ENCODE data around the gene F2RL2. TPM values are rescaled to one million over a fixed set of nuclear protein-coding genes. Genes with fewer than 3 reads are reported as not detected.

F2RL2 gene
- total RNA-seq, 1 experiment from 2014 or later = not detected

DNA sequence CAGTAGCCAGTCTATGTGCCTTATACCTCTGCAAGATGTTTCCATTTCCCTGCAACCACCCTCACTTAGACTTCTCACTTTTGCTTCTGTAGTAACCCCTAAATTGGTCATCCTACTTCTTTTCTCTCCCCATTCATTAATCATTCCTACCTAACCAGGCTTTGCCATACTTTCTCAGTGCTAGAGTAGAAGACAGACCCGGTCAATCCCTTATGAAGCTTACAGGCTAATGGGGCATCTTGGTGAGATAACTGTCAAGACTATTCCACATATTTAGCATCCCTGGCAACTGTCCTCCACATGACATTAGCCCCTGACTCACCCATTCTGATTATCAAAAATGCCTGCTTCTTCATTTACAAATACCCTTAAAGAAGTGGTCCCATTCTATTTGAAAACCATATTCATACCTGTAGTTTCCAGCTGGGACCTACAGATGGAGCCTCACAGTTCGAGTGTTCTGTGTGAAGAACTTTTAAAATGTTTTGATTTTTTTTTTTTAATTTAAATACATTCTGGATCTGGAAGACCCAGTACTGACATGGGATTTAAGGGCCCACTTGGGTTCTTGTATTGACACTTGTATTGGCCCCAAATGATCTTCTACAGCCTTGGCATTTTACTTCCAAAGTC is 21.0 kb downstream of the F2RL2 start:
- no peaks in the 10 kb centered on the region for H3K27me3 Mint-ChIP-seq (ENCODE audit: low read depth)
- peaks cover 0 to 7% (median 5%) of the 10 kb centered on the region in 3 experiments; a peak in 3 of 7 replicates for H3K36me3 Mint-ChIP-seq (ENCODE audit: insufficient read depth in 1 of 3, low read depth in 3 of 3)
- H3K4me3 Mint-ChIP-seq = no peak overlapping the region
- no peak overlapping the region for H3K27ac Mint-ChIP-seq
- H2BK5ac ChIP-seq (ENCODE audit: insufficient read length, low read length) = no peak overlapping the region
- no peaks in the 10 kb centered on the region for H3K79me2 ChIP-seq (ENCODE audit: insufficient read depth, low read length)
- no peak overlapping the region for H4K5ac ChIP-seq (ENCODE audit: insufficient read length, low read depth, low read length)
- no peak overlapping the region for H3K4ac ChIP-seq (ENCODE audit: low read depth, low read length)
- no peak overlapping the region for H3K14ac ChIP-seq (ENCODE audit: insufficient read depth, low read length)
- no peaks in the 10 kb centered on the region for H3K9me3 Mint-ChIP-seq
- no peaks in the 10 kb centered on the region for H4K20me1 ChIP-seq (ENCODE audit: control insufficient read depth, insufficient read depth, insufficient read length)
- no peaks in the 10 kb centered on the region for H3K23me2 ChIP-seq (ENCODE audit: insufficient read length, low read depth, low read length, poor library complexity, severe bottlenecking)
- H2AK5ac ChIP-seq (ENCODE audit: insufficient read length, low read length) = no peak overlapping the region
- H3K9me3 ChIP-seq (ENCODE audit: control insufficient read depth, low read depth, low read length) = no peaks in the 10 kb centered on the region
- H3K79me1 ChIP-seq (ENCODE audit: insufficient read depth, low read depth, low read length, poor library complexity, severe bottlenecking) = no peaks in the 10 kb centered on the region
- DNase-seq = no peak
- H4K8ac ChIP-seq (replicated peaks; ENCODE audit: insufficient read length, low read depth, low read length) = no peak overlapping the region
- no peaks in the 10 kb centered on the region for H3K27me3 ChIP-seq (ENCODE audit: insufficient read depth, low read length)
- H3K27ac ChIP-seq (ENCODE audit: insufficient read length, low read depth, low read length) = no peak overlapping the region
- 0 out of 2 replicates have a peak, but pooled peaks cover 2% of the 10 kb centered on the region for H3K4me1 ChIP-seq (ENCODE audit: insufficient read depth, low read length)
- H3K56ac ChIP-seq (ENCODE audit: insufficient read length, low read depth, low read length) = no peak overlapping the region
- H3K18ac ChIP-seq (ENCODE audit: insufficient read length, low read depth, low read length) = no peak overlapping the region
- no peak overlapping the region for H3K9ac ChIP-seq (ENCODE audit: extremely low read depth, insufficient read length, low read length)
- H3K4me2 ChIP-seq (ENCODE audit: insufficient read depth, insufficient read length, low read length) = no peak overlapping the region
- no peak overlapping the region for H2BK12ac ChIP-seq (ENCODE audit: insufficient read length, low read depth, low read length)
- H2BK15ac ChIP-seq (ENCODE audit: low read depth, low read length) = no peak overlapping the region
- H2AFZ ChIP-seq (ENCODE audit: low read length) = no peak overlapping the region
- no peak overlapping the region for H4K91ac ChIP-seq (ENCODE audit: insufficient read length, low read depth, low read length)
- peaks cover under 1% of the 10 kb centered on the region in 2 experiments; a peak in 3 of 4 replicates for H3K4me1 Mint-ChIP-seq
- H3T11ph ChIP-seq (ENCODE audit: low read length) = no peak overlapping the region
- H3K23ac ChIP-seq (ENCODE audit: insufficient read length, low read depth, low read length) = no peak overlapping the region
- no peak overlapping the region for H2BK120ac ChIP-seq (ENCODE audit: low read depth, low read length, poor library complexity, severe bottlenecking)
- H2BK20ac ChIP-seq (ENCODE audit: low read depth, low read length, poor library complexity, severe bottlenecking) = no peak overlapping the region
- no CpG with 5 or more reads among the region's 2 CpGs for WGBS (ENCODE audit: extremely low coverage, insufficient read length, low lambda C conversion rate)
- TF ChIP-seq, protein P1, sequence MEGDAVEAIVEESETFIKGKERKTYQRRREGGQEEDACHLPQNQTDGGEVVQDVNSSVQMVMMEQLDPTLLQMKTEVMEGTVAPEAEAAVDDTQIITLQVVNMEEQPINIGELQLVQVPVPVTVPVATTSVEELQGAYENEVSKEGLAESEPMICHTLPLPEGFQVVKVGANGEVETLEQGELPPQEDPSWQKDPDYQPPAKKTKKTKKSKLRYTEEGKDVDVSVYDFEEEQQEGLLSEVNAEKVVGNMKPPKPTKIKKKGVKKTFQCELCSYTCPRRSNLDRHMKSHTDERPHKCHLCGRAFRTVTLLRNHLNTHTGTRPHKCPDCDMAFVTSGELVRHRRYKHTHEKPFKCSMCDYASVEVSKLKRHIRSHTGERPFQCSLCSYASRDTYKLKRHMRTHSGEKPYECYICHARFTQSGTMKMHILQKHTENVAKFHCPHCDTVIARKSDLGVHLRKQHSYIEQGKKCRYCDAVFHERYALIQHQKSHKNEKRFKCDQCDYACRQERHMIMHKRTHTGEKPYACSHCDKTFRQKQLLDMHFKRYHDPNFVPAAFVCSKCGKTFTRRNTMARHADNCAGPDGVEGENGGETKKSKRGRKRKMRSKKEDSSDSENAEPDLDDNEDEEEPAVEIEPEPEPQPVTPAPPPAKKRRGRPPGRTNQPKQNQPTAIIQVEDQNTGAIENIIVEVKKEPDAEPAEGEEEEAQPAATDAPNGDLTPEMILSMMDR (conservative IDR thresholded peaks at IDR 0.05) = peak; percentile 43

All from H9 (cell line).